ENCODE measurements around the gene LTBP1.

DNA sequence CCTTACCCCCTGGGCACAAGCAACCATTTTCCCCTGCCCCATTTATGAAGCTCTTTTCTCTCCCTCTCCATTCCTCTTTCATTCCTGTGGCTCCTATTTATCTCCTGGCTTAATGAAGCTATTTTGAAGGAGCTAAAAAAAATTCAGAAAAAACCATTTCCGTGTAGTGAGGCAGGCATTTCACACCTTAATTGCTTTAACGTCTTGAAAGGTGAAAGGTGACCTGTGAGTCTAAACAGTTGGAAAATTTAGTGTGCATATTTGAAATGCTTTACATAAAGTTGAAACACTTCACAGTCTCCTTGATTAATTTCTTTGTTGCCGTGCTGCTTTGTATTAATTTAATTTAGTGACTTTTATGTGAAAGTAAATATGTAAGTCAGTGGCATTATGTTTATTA is 83.6 kb downstream of the LTBP1 start:
- TF ChIP-seq, protein P1, sequence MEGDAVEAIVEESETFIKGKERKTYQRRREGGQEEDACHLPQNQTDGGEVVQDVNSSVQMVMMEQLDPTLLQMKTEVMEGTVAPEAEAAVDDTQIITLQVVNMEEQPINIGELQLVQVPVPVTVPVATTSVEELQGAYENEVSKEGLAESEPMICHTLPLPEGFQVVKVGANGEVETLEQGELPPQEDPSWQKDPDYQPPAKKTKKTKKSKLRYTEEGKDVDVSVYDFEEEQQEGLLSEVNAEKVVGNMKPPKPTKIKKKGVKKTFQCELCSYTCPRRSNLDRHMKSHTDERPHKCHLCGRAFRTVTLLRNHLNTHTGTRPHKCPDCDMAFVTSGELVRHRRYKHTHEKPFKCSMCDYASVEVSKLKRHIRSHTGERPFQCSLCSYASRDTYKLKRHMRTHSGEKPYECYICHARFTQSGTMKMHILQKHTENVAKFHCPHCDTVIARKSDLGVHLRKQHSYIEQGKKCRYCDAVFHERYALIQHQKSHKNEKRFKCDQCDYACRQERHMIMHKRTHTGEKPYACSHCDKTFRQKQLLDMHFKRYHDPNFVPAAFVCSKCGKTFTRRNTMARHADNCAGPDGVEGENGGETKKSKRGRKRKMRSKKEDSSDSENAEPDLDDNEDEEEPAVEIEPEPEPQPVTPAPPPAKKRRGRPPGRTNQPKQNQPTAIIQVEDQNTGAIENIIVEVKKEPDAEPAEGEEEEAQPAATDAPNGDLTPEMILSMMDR (IDR thresholded peaks at IDR 0.05 in 2 of 3, conservative IDR thresholded peaks at IDR 0.05 in 1 of 3; ENCODE audit: control insufficient read depth in 2 of 3, extremely low read depth in 1 of 3, insufficient read depth in 1 of 3, low read depth in 3 of 3, low read length in 3 of 3) = no peak
- TF ChIP-seq NFIC (IDR thresholded peaks at IDR 0.05; ENCODE audit: low read depth, low read length) = no peak
- TF ChIP-seq ZNF207 (IDR thresholded peaks at IDR 0.05; ENCODE audit: borderline replicate concordance) = no peak
- no peak for TF ChIP-seq CHD2 (IDR thresholded peaks at IDR 0.05; ENCODE audit: borderline replicate concordance, low read depth, low read length)
- TF ChIP-seq NFXL1 (IDR thresholded peaks at IDR 0.05; ENCODE audit: borderline replicate concordance) = no peak
- no peak for TF ChIP-seq SMARCA5 (IDR thresholded peaks at IDR 0.05)
- no peak for TF ChIP-seq USF2 (IDR thresholded peaks at IDR 0.05; ENCODE audit: borderline replicate concordance, low read depth, low read length)
- TF ChIP-seq CHD1 (IDR thresholded peaks at IDR 0.05; ENCODE audit: low read depth, low read length) = no peak
- no peak for TF ChIP-seq RAD21 (IDR thresholded peaks at IDR 0.05; ENCODE audit: insufficient read depth, low read depth, low read length)
- no peak for TF ChIP-seq GATAD2B (conservative IDR thresholded peaks at IDR 0.05; ENCODE audit: low read depth)
- TF ChIP-seq JUND (IDR thresholded peaks at IDR 0.05; ENCODE audit: low read depth, low read length) = no peak
- TF ChIP-seq FOS (IDR thresholded peaks at IDR 0.05; ENCODE audit: borderline replicate concordance, extremely low read depth, insufficient read length) = no peak
- TF ChIP-seq, protein P2, sequence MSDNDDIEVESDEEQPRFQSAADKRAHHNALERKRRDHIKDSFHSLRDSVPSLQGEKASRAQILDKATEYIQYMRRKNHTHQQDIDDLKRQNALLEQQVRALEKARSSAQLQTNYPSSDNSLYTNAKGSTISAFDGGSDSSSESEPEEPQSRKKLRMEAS (IDR thresholded peaks at IDR 0.05; ENCODE audit: low read depth, low read length) = no peak
- TF ChIP-seq PKNOX1 (IDR thresholded peaks at IDR 0.05) = no peak

Measured in GM12878 (cell line).